ENCODE measurements around the gene RUNDC3A.

- TF ChIP-seq SUZ12 (IDR thresholded peaks at IDR 0.05; ENCODE audit: extremely low read depth, insufficient read depth, insufficient read length), result no peak
- TF ChIP-seq YY1 (IDR thresholded peaks at IDR 0.05; ENCODE audit: insufficient read depth, insufficient read length), result no peak
Observed at GRCh38 chr17:44267818-44268490, 40.4 kb upstream of the RUNDC3A start, which contains the start of gene SLC4A1.
